ENCODE results near the gene ZNF609.

DNA sequence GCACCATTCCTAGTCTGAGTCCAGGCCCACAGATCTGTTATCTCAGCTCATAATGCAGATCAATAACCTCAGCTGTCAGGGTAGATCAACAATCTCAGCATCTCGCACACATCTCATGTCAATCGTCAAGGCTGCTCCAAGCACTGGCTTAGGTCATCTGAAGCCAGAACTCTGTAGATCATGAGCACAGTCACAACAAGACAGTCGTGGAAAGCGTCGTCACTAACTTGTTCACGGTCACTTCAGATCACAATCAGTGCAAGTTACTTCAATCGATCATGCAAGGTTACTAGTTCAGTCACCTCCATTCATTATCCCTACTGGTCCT lies 243.2 kb downstream of the ZNF609 start:
- TF ChIP-seq, protein P1, sequence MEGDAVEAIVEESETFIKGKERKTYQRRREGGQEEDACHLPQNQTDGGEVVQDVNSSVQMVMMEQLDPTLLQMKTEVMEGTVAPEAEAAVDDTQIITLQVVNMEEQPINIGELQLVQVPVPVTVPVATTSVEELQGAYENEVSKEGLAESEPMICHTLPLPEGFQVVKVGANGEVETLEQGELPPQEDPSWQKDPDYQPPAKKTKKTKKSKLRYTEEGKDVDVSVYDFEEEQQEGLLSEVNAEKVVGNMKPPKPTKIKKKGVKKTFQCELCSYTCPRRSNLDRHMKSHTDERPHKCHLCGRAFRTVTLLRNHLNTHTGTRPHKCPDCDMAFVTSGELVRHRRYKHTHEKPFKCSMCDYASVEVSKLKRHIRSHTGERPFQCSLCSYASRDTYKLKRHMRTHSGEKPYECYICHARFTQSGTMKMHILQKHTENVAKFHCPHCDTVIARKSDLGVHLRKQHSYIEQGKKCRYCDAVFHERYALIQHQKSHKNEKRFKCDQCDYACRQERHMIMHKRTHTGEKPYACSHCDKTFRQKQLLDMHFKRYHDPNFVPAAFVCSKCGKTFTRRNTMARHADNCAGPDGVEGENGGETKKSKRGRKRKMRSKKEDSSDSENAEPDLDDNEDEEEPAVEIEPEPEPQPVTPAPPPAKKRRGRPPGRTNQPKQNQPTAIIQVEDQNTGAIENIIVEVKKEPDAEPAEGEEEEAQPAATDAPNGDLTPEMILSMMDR (IDR thresholded peaks at IDR 0.05) = no peak
- TF ChIP-seq POLR2A (IDR thresholded peaks at IDR 0.05) = no peak

Data from lower leg skin (tissue), 3 donors.